Gastroesophageal sphincter (tissue), 4 donors: ENCODE data around the gene KCTD16. TPM values are rescaled to one million over a fixed set of nuclear protein-coding genes. Genes with fewer than 3 reads are reported as not detected.

Experiments used
- ATAC-seq: fragments of 150-250 bp; one replicate; pipeline ENCODE4 v1.9.1; 2016; ENCODE audit warnings: mild to moderate bottlenecking, moderate library complexity
- H3K27ac ChIP-seq, 4 donors: fragments of 200-600 bp; sonication (generic) in 3 of 4; 1 replicate in 3 of 4; 2 replicates in 1 of 4; pipeline ENCODE4 v1.5.1; 2016 to 2019
- H3K27me3 ChIP-seq: fragments of 200-600 bp; sonication (generic); one replicate; pipeline ENCODE4 v1.5.1; 2019
- H3K36me3 ChIP-seq, 2 donors: fragments of 200-600 bp; sonication (generic); one replicate each; pipeline ENCODE4 v1.5.1; 2019; ENCODE audit warnings: control low read depth in 1 of 2
- H3K4me1 ChIP-seq, 3 donors: fragments of 200-600 bp; sonication (generic); 1 replicate in 2 of 3; 2 replicates in 1 of 3; pipeline ENCODE4 v1.5.1; 2016 to 2019; ENCODE audit warnings: control low read depth in 2 of 3
- H3K4me3 ChIP-seq, 2 donors: fragments of 200-600 bp; sonication (generic); one replicate each; pipeline ENCODE4 v1.5.1; 2019; ENCODE audit warnings: mild to moderate bottlenecking in 1 of 2, moderate library complexity in 1 of 2
- H3K9me3 ChIP-seq, 3 donors: fragments of 200-600 bp; sonication (generic); one replicate each; pipeline ENCODE4 v1.5.1; 2017 to 2019; ENCODE audit warnings: control low read depth in 2 of 3
- EP300 ChIP-seq: sonication (generic); formaldehyde crosslinking; IDR thresholded peaks from one replicate; pipeline ENCODE4 v1.6.1; 2017; ENCODE audit warnings: antibody characterized with exemption, mild to moderate bottlenecking
- POLR2A ChIP-seq, 2 donors: fragments of 450-650 bp; IDR thresholded peaks; one replicate each; pipeline ENCODE4 v1.6.1; 2017; ENCODE audit warnings: antibody characterized with exemption in 2 of 2, mild to moderate bottlenecking in 2 of 2, moderate library complexity in 1 of 2
- POLR2AphosphoS5 ChIP-seq: sonication (generic); formaldehyde crosslinking; IDR thresholded peaks from one replicate; pipeline ENCODE4 v1.6.1; 2017; ENCODE audit warnings: antibody characterized with exemption
- WGBS, 2 donors: methylation state at CpG; one replicate each; pipeline ENCODE4 v1.1.5; 2018; ENCODE audit warnings: low coverage in 1 of 2; 5-methylcytosine and 5-hydroxymethylcytosine counted together
- total RNA-seq, 4 donors: library from RNA; depleted of rRNA; stranded (reverse); fragments of >200 nt; gene quantifications; one replicate each; pipeline ENCODE4 v1.1.0, GENCODE V29; 2016
- TF ChIP-seq, protein P1 (sequence below), 4 experiments: fragments of 200-600 bp in 2 of 4; fragments of 450-650 bp in 2 of 4; sonication (generic) in 1 of 4; IDR thresholded peaks; one replicate each; pipeline ENCODE4 v1.5.1; 2017 to 2019; ENCODE audit warnings: antibody characterized with exemption in 4 of 4, mild to moderate bottlenecking in 2 of 4, moderate library complexity in 2 of 4

KCTD16 gene
- total RNA-seq, 4 donors from 2014 or later: 0.05 to 0.13 (median 0.12) TPM; not detected in 1

DNA sequence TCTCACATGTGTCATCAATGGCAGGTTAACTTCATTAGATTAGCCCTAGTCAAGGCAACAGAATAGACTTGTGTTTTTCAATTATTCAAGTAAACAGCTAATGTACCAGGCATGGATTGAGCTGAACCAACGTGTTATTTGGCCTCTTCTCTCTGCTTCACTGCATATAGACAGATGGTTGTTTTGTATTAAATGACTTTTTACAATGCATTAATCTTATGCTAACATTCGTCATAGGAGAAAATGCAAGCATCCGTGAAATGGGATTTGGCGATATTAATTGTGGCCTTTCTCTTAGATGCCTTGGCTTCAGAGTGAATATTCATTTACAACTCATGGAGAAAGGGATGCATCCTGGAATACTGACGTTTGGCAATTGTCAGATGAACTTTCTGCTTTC, 208.0 kb downstream of the KCTD16 start:
- no peak overlapping the region for H3K27ac ChIP-seq
- H3K9me3 ChIP-seq: peaks cover 0 to 6% (median 0%) of the 10 kb centered on the region in 3 donors
- no peak overlapping the region for H3K4me3 ChIP-seq
- H3K27me3 ChIP-seq: no peaks in the 10 kb centered on the region
- H3K4me1 ChIP-seq: no peaks in the 10 kb centered on the region
- no peak for TF ChIP-seq POLR2AphosphoS5
- no peak for TF ChIP-seq EP300
- TF ChIP-seq, protein P1, sequence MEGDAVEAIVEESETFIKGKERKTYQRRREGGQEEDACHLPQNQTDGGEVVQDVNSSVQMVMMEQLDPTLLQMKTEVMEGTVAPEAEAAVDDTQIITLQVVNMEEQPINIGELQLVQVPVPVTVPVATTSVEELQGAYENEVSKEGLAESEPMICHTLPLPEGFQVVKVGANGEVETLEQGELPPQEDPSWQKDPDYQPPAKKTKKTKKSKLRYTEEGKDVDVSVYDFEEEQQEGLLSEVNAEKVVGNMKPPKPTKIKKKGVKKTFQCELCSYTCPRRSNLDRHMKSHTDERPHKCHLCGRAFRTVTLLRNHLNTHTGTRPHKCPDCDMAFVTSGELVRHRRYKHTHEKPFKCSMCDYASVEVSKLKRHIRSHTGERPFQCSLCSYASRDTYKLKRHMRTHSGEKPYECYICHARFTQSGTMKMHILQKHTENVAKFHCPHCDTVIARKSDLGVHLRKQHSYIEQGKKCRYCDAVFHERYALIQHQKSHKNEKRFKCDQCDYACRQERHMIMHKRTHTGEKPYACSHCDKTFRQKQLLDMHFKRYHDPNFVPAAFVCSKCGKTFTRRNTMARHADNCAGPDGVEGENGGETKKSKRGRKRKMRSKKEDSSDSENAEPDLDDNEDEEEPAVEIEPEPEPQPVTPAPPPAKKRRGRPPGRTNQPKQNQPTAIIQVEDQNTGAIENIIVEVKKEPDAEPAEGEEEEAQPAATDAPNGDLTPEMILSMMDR (IDR thresholded peaks at IDR 0.05): no peak
- no peak for TF ChIP-seq POLR2A (IDR thresholded peaks at IDR 0.05)
- H3K36me3 ChIP-seq: no peaks in the 10 kb centered on the region
- ATAC-seq: no peak
- 78 to 87% methylated on average over 4 to 5 of the region's 5 CpGs for WGBS, 2 donors

DNA sequence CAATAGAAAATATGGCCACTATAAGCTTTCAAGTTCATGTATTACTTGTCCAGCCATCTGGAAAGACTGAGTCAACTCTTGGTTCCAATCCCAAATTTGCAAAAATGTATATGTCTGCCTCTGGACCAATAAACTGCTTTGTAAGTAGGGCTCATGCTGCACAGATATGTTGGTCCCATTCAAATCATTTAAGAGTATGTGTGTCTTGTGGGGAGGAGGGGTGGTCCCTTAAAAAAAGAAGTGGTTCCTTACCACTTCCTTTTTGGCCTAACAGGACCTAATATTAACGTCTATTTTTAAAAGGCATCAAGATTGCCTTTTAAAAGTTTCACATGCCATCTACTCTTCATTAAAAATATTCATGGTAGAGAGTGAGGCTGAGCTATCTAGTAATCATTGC, 214.9 kb downstream of the KCTD16 start:
- Histone ChIP-seq H3K27me3 (no peaks in the 10 kb centered on the region), H3K4me1 (no peaks in the 10 kb centered on the region), H3K9me3 (peaks cover 0 to 6% (median 0%) of the 10 kb centered on the region in 3 donors), H3K36me3 (no peaks in the 10 kb centered on the region), H3K4me3 (no peak overlapping the region), H3K27ac (no peak overlapping the region)
- TF ChIP-seq, protein P1 (IDR thresholded peaks at IDR 0.05): no peak
- no peak for TF ChIP-seq EP300
- TF ChIP-seq POLR2AphosphoS5: no peak
- TF ChIP-seq POLR2A (IDR thresholded peaks at IDR 0.05): no peak
- no peak for ATAC-seq
- 59 to 60% methylated on average over 1 of the region's 1 CpG for WGBS, 2 donors

DNA sequence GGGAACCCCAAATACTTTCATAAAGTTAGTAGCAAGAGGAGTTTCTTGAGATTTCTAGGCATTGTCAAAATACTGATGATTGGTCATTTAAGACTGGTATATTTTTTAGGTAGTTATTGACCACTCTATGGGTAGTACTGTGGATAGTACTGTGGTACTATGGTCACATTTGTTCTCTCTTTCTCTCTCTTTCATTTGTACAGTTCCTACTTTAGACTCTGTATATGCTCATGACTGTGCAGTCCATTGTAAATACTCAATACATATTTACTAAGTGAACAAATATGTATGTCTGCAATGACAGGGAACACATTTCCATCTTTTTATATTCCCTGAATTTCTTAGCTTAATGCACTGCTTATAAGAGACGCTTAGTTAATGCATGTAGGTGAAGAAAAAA, 215.6 kb downstream of the KCTD16 start:
- 75 to 85% methylated on average over 1 of the region's 1 CpG for whole genome bisulfite sequencing, 2 donors
- no peak for TF ChIP-seq POLR2A (IDR thresholded peaks at IDR 0.05)
- TF ChIP-seq EP300: no peak
- no peak for TF ChIP-seq POLR2AphosphoS5
- TF ChIP-seq, protein P1 (IDR thresholded peaks at IDR 0.05): no peak
- peaks cover 0 to 2% (median 0%) of the 10 kb centered on the region in 3 donors for H3K9me3 ChIP-seq
- no peaks in the 10 kb centered on the region for H3K36me3 ChIP-seq
- no peak overlapping the region for H3K4me3 ChIP-seq
- ATAC-seq: no peak
- H3K27me3 ChIP-seq: no peaks in the 10 kb centered on the region
- no peak overlapping the region for H3K27ac ChIP-seq
- no peaks in the 10 kb centered on the region for H3K4me1 ChIP-seq

DNA sequence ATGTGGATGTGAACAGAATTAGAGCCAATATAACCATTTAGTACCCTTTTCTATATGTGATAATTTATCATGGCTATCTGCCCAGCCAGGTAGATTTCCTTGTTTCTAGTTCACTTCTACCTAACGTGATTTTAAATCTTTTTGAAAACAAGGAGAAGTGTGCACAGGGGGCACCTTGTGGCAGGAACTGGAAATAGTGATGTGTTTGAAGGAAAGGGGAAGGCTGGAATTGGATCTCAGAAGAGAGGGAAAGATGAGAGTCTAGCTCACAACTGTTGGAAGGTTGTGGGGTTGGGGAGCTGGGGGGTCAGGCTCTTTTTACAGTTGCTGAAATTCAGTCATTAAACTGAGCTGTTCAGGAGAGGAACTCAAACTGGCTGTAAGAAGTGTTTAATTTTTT, 219.5 kb downstream of the KCTD16 start:
- H3K4me1 ChIP-seq: no peaks in the 10 kb centered on the region
- no peaks in the 10 kb centered on the region for H3K27me3 ChIP-seq
- no peak overlapping the region for H3K27ac ChIP-seq
- no peaks in the 10 kb centered on the region for H3K9me3 ChIP-seq
- no peaks in the 10 kb centered on the region for H3K36me3 ChIP-seq
- TF ChIP-seq POLR2AphosphoS5 (no peak), EP300 (no peak), POLR2A (IDR thresholded peaks at IDR 0.05) (no peak)
- TF ChIP-seq, protein P1 (IDR thresholded peaks at IDR 0.05): no peak
- WGBS, 2 donors: 9% methylated on average over 1 of the region's 1 CpG; no CpG with 5 or more reads in 1 of the 2 donors
- H3K4me3 ChIP-seq: no peak overlapping the region
- no peak for ATAC-seq

DNA sequence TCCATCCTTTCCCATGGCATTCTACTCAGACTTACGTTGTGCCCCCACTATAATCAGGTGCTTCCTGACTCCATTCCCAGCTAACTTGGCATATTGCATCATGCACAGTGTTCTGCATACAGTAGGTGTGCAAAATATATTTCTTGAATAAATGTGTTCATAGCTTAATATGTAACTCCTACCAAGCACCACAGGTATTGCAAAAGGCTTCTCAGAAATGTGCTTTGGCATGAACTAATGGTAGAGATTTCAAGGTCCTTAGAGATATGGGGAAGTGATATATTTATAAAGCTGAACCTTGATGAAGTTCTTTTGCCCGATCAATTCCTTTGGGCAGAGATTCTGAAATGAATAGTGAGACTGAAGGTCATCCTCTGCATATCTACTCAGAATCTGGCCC, 220.4 kb downstream of the KCTD16 start:
- no peaks in the 10 kb centered on the region for H3K27me3 ChIP-seq
- no peaks in the 10 kb centered on the region for H3K36me3 ChIP-seq
- TF ChIP-seq, protein P1 (IDR thresholded peaks at IDR 0.05): no peak
- TF ChIP-seq POLR2AphosphoS5 (no peak), EP300 (no peak), POLR2A (IDR thresholded peaks at IDR 0.05) (no peak)
- no peak for ATAC-seq
- no peaks in the 10 kb centered on the region for H3K9me3 ChIP-seq
- H3K4me3 ChIP-seq: no peak overlapping the region
- no peak overlapping the region for H3K27ac ChIP-seq
- H3K4me1 ChIP-seq: no peaks in the 10 kb centered on the region
- WGBS, 2 donors: 86 to 94% methylated on average over 1 to 2 of the region's 2 CpGs
